ENCODE results near the gene COL4A1. TPM values are rescaled to one million over a fixed set of nuclear protein-coding genes. Genes with fewer than 3 reads are reported as not detected.
"Not testable (repeated sequence)": the region's sequence is repeated elsewhere in the genome, so short reads cannot be mapped to it uniquely, and the experiment has no call there.

Gene COL4A1
- total and polyA plus RNA-seq, 4 donors, result 73.3 to 910 (median 472) TPM

DNA sequence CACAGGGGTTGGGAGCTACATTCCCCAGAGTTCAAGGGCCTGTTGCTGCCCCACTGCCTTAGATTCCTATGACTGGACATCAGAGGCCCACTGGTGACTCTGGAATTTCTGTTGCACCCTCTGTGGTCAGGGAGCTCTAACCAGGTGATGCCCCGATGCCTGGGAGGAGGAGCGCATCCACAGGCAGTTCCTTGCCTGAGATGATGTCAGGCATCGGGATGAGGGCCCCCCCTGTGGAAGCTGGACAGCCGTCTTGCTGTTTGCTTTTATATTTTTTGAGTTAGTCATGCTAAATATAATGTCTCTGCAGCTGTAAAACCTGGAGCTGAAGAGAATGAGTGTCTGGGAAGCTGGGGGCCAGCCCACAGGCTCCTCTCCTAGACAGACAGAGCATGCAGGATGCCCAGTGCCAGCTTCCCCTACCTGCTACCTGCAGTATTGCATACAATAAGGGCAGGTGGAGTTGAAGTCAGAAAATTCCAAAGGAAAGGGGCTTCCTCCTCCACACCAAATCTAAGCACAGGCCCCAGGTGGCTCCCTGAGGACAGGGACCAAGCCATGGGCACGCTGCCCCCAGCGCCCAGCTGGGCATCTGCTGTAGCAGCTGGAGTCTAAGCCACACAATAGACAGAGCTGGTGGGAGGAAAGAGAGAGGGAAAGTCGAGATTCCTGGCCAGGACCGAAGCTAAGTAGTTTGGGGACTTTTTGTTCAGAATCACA is 16.4 kb upstream of the COL4A1 start:
- H3K4me1 ChIP-seq (ENCODE audit: control insufficient read depth in 1 of 2, insufficient read depth in 2 of 2, low read length in 2 of 2), result peaks cover 3 to 13% of the 10 kb centered on the region in 2 donors
- peak in 1 of 2 donors; percentile 74 for DNase-seq
- no peaks in the 10 kb centered on the region for H3K36me3 ChIP-seq (ENCODE audit: control insufficient read depth in 1 of 2, insufficient read depth in 2 of 2, low read length in 1 of 2)
- H3K27me3 ChIP-seq (ENCODE audit: control insufficient read depth in 1 of 2, insufficient read depth in 2 of 2, low read length in 1 of 2), result no peaks in the 10 kb centered on the region
- peak overlapping the region in 1 of 2 donors; percentile 93 for H3K27ac ChIP-seq (ENCODE audit: low read depth in 1 of 2, low read length in 2 of 2)
- H3K4me3 ChIP-seq (ENCODE audit: low read length in 2 of 2), result no peak overlapping the region
- H3K9me3 ChIP-seq (ENCODE audit: control insufficient read depth, low read length), result no peaks in the 10 kb centered on the region
- ATAC-seq (ENCODE audit: low FRiP score), result no peak
- WGBS, 2 donors, result 28 to 30% methylated on average over 8 of the region's 8 CpGs
- intact Hi-C loops (cut with DNase I), result no loop called here

DNA sequence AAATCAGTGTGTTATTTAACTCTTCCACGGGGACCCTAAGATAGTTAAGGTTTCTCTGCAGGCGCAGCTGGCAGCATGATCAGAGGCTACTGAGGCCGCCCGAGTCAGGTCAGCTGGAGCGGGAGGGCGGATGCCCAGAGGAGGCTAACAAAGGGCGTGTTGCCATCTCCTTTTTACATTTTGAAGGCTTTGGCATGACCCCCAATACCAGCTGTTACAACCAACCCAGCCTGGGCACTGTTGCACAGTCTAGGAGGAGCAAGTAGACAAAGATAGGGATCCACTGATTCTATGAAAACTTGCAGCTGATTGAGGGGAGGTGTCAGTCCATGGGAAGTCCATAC is 15.8 kb upstream of the COL4A1 start:
- ATAC-seq (ENCODE audit: low FRiP score) (no peak), DNase-seq (no peak)
- no peaks in the 10 kb centered on the region for H3K9me3 ChIP-seq (ENCODE audit: control insufficient read depth, low read length)
- H3K36me3 ChIP-seq (ENCODE audit: control insufficient read depth in 1 of 2, insufficient read depth in 2 of 2, low read length in 1 of 2), result no peaks in the 10 kb centered on the region
- intact Hi-C loops (cut with DNase I), result no loop called here
- WGBS, 2 donors, result 35 to 62% methylated on average over 7 of the region's 7 CpGs
- no peaks in the 10 kb centered on the region for H3K27me3 ChIP-seq (ENCODE audit: control insufficient read depth in 1 of 2, insufficient read depth in 2 of 2, low read length in 1 of 2)
- no peak overlapping the region for H3K4me3 ChIP-seq (ENCODE audit: low read length in 2 of 2)
- peaks cover 7 to 12% of the 10 kb centered on the region in 2 donors for H3K4me1 ChIP-seq (ENCODE audit: control insufficient read depth in 1 of 2, insufficient read depth in 2 of 2, low read length in 2 of 2)
- peak overlapping the region in 1 of 2 donors; percentile 93 for H3K27ac ChIP-seq (ENCODE audit: low read depth in 1 of 2, low read length in 2 of 2)

DNA sequence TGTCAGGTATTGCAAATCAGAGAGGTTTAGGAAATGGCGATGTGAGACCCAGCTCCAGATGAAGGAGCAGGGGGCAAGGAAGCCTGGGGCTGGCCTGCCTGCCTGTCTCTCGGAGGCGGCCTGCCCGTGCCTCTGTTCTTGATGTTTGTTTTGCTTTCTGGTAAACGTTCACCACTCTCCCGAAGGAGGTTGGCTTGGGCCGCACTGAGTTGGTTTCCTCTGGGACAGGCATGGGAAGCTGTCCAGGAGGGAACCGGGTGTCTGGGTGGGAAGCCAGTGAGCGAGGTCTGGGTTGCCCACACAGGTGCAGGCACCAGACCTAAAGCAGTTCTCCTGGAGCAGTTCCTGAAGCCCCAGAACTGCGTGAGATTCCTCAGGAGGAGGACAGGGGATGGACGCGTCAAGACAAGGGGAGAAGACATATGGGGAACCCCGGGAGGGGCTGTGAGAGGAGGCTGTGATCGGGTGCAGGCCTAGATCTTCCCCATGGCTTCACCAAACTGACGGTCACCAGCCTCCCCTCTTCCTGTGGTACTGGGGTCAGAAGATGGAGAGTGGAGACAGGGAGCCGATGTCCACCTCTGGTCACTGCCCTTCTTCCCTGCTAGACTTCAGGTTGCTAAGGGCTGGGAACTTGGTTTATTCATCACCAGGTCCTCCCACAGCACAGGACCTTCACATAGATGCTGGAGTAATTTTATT is 15.3 kb upstream of the COL4A1 start:
- H3K27me3 ChIP-seq (ENCODE audit: control insufficient read depth in 1 of 2, insufficient read depth in 2 of 2, low read length in 1 of 2), result no peaks in the 10 kb centered on the region
- ATAC-seq (ENCODE audit: low FRiP score), result no peak
- WGBS, 2 donors, result 29% methylated on average over 16 of the region's 16 CpGs
- H3K36me3 ChIP-seq (ENCODE audit: control insufficient read depth in 1 of 2, insufficient read depth in 2 of 2, low read length in 1 of 2), result no peaks in the 10 kb centered on the region
- intact Hi-C loops (cut with DNase I), result no loop called here
- H3K4me1 ChIP-seq (ENCODE audit: control insufficient read depth in 1 of 2, insufficient read depth in 2 of 2, low read length in 2 of 2), result peaks cover 7 to 12% of the 10 kb centered on the region in 2 donors
- H3K9me3 ChIP-seq (ENCODE audit: control insufficient read depth, low read length), result no peaks in the 10 kb centered on the region
- DNase-seq, result peak in 1 of 2 donors; percentile 81
- no peak overlapping the region for H3K4me3 ChIP-seq (ENCODE audit: low read length in 2 of 2)
- H3K27ac ChIP-seq (ENCODE audit: low read depth in 1 of 2, low read length in 2 of 2), result peak overlapping the region; percentile 83 to 93

DNA sequence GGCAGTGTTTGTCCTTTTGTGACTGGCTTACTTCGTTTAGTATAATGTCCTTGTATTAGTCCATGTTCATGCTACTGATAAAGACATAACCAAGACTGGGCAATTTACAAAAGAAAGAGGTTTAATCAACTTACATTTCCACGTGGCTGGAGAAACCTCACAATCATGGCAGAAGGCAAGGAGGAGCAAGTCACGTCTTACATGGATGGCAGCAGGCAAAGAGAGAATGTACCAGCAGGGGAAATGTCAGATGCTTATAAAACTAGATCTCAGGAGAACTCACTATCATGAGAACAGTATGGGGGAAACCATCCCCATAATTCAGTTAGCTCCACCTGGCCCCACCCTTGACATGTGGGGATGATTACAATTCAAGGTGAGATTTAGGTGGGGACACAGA is 14.6 kb upstream of the COL4A1 start:
- H3K9me3 ChIP-seq (ENCODE audit: control insufficient read depth, low read length); intact Hi-C loops (cut with DNase I); DNase-seq; H3K4me1 ChIP-seq (ENCODE audit: control insufficient read depth in 1 of 2, insufficient read depth in 2 of 2, low read length in 2 of 2); ATAC-seq (ENCODE audit: low FRiP score); H3K36me3 ChIP-seq (ENCODE audit: control insufficient read depth in 1 of 2, insufficient read depth in 2 of 2, low read length in 1 of 2); H3K4me3 ChIP-seq (ENCODE audit: low read length in 2 of 2); H3K27me3 ChIP-seq (ENCODE audit: control insufficient read depth in 1 of 2, insufficient read depth in 2 of 2, low read length in 1 of 2): not testable (repeated sequence)
- H3K27ac ChIP-seq (ENCODE audit: low read depth in 1 of 2, low read length in 2 of 2), result peak overlapping the region; percentile 54 to 57
- WGBS, 2 donors, result 53 to 62% methylated on average over 3 of the region's 3 CpGs

DNA sequence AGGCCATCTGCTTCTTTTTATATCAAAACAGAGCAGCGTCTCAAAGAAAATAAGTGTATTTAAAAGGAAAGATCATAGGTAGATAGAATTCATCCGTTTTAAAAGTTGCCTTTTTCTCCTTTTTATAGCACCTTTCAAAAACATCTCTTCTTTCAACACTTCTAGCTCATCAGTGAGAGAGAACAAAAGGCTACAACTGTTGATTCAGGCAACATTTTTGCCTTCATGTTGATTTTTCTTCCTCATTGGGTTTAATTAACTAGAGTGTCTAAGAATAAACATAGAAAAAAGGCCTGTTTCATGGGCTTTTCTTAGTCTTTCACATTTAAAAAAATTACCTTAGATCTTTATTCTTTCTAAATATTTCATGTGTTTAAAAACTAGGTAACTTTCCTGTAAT is 13.7 kb upstream of the COL4A1 start:
- ATAC-seq (ENCODE audit: low FRiP score) (no peak), DNase-seq (no peak)
- intact Hi-C loops (cut with DNase I), result no loop called here
- Histone ChIP-seq H3K27me3 (ENCODE audit: control insufficient read depth in 1 of 2, insufficient read depth in 2 of 2, low read length in 1 of 2) (no peaks in the 10 kb centered on the region), H3K9me3 (ENCODE audit: control insufficient read depth, low read length) (no peaks in the 10 kb centered on the region), H3K36me3 (ENCODE audit: control insufficient read depth in 1 of 2, insufficient read depth in 2 of 2, low read length in 1 of 2) (no peaks in the 10 kb centered on the region), H3K27ac (ENCODE audit: low read depth in 1 of 2, low read length in 2 of 2) (no peak overlapping the region), H3K4me3 (ENCODE audit: low read length in 2 of 2) (no peak overlapping the region), H3K4me1 (ENCODE audit: control insufficient read depth in 1 of 2, insufficient read depth in 2 of 2, low read length in 2 of 2) (peaks cover 7 to 8% of the 10 kb centered on the region in 2 donors)
- 18 to 21% methylated on average over 2 of the region's 2 CpGs for WGBS, 2 donors

DNA sequence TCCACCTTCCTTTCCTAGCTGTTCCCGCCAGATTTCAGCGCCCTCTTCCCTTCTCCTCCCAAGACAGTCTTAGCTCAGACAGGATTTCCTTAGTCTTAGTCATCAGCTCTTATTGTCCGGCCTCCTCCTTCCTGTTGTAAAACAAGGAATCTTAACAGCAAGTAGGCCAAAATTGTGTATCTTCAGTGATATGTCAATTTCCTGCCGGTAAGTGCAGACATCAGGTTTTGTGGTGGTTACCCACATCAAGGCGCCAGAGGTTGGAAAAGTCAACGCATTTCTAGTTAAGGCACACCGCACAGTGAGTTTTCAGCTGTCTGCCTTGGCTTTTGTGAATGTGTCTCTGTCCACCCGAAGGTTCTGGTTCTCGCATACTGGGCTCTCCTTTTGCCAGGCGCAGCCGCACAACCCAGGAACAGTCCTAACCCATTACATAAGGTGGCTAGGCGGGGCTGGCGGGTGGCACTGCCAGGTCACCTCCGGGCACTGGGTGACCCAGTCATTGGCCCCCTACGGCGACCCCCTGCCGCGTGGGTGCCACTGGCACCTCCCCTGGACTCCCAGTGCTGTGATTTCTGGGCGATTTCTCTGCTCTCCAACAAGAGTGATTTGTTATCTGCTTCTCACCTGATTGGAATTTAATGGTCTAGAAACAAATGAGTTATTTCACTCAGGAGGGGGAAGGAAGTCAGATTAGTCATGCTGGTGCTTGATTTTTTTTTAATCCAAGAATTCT is 13.0 kb upstream of the COL4A1 start:
- Histone ChIP-seq H3K4me1 (ENCODE audit: control insufficient read depth in 1 of 2, insufficient read depth in 2 of 2, low read length in 2 of 2) (peaks cover 7 to 8% of the 10 kb centered on the region in 2 donors), H3K27me3 (ENCODE audit: control insufficient read depth in 1 of 2, insufficient read depth in 2 of 2, low read length in 1 of 2) (no peaks in the 10 kb centered on the region), H3K27ac (ENCODE audit: low read depth in 1 of 2, low read length in 2 of 2) (peak overlapping the region in 1 of 2 donors; percentile 96), H3K36me3 (ENCODE audit: control insufficient read depth in 1 of 2, insufficient read depth in 2 of 2, low read length in 1 of 2) (no peaks in the 10 kb centered on the region), H3K9me3 (ENCODE audit: control insufficient read depth, low read length) (no peaks in the 10 kb centered on the region), H3K4me3 (ENCODE audit: low read length in 2 of 2) (no peak overlapping the region)
- DNase-seq (peak; percentile 63 to 88), ATAC-seq (ENCODE audit: low FRiP score) (peak; percentile 44)
- 42 to 58% methylated on average over 19 of the region's 19 CpGs for WGBS, 2 donors
- intact Hi-C loops (cut with DNase I), result loop anchor here in 1 of 2 donors (10.0 kb wide), 1 partner anchor 95 kb away; no protein-coding TSS in a partner anchor

DNA sequence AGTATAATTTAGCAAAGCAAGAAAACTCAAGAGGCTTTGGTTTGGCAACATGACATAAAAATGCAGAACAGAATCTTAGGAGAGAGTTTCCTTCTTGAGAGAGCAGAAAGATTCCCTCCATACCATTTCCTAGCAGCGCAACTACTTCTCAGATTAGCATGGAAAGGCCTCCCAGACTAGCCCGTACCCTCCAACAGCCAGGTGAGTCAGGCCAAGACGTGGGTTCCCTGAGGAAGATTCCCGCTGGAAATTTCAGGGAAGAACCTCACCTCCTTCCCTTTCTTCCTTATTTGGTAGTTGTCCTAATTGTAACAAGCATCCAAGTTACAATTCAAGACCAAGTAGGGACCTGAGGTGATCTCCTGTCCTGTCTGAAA is 12.4 kb upstream of the COL4A1 start:
- no peak overlapping the region for H3K4me3 ChIP-seq (ENCODE audit: low read length in 2 of 2)
- H3K36me3 ChIP-seq (ENCODE audit: control insufficient read depth in 1 of 2, insufficient read depth in 2 of 2, low read length in 1 of 2), result no peaks in the 10 kb centered on the region
- H3K27me3 ChIP-seq (ENCODE audit: control insufficient read depth in 1 of 2, insufficient read depth in 2 of 2, low read length in 1 of 2), result no peaks in the 10 kb centered on the region
- H3K4me1 ChIP-seq (ENCODE audit: control insufficient read depth in 1 of 2, insufficient read depth in 2 of 2, low read length in 2 of 2), result peaks cover 7 to 8% of the 10 kb centered on the region in 2 donors
- no peak for DNase-seq
- 48 to 70% methylated on average over 4 of the region's 4 CpGs for WGBS, 2 donors
- H3K27ac ChIP-seq (ENCODE audit: low read depth in 1 of 2, low read length in 2 of 2), result peak overlapping the region in 1 of 2 donors; percentile 96
- intact Hi-C loops (cut with DNase I), result loop anchor here in 1 of 2 donors (10.0 kb wide), 1 partner anchor 95 kb away; no protein-coding TSS in a partner anchor
- ATAC-seq (ENCODE audit: low FRiP score), result no peak
- no peaks in the 10 kb centered on the region for H3K9me3 ChIP-seq (ENCODE audit: control insufficient read depth, low read length)

DNA sequence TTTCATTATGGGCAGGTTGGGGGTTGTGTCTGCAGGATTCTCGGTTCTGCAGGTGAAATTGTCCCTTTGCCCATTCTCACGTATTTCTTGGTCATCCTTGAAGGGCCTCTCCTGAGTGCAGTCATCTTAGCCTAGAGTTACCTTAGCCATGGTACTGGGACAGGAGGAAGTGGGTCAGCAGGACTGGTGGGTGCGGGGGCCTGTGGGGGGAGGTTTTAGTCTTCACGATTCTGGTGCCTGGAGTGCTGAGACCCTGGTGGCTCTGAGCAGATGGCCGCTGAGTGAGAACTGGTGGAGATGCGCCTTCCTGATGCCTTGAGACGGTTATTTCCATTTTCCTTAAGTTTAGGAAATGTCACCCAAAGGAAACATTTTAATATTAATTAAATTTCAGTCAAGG is 12.0 kb upstream of the COL4A1 start:
- H3K4me1 ChIP-seq (ENCODE audit: control insufficient read depth in 1 of 2, insufficient read depth in 2 of 2, low read length in 2 of 2), result peaks cover 7 to 8% of the 10 kb centered on the region in 2 donors
- H3K27me3 ChIP-seq (ENCODE audit: control insufficient read depth in 1 of 2, insufficient read depth in 2 of 2, low read length in 1 of 2), result no peaks in the 10 kb centered on the region
- DNase-seq, result no peak
- WGBS, 2 donors, result 69 to 76% methylated on average over 7 of the region's 7 CpGs
- H3K9me3 ChIP-seq (ENCODE audit: control insufficient read depth, low read length), result no peaks in the 10 kb centered on the region
- intact Hi-C loops (cut with DNase I), result loop anchor here in 1 of 2 donors (10.0 kb wide), 1 partner anchor 96 kb away; no protein-coding TSS in a partner anchor
- H3K36me3 ChIP-seq (ENCODE audit: control insufficient read depth in 1 of 2, insufficient read depth in 2 of 2, low read length in 1 of 2), result no peaks in the 10 kb centered on the region
- no peak for ATAC-seq (ENCODE audit: low FRiP score)
- no peak overlapping the region for H3K27ac ChIP-seq (ENCODE audit: low read depth in 1 of 2, low read length in 2 of 2)
- no peak overlapping the region for H3K4me3 ChIP-seq (ENCODE audit: low read length in 2 of 2)

Data from aorta (tissue), 5 donors.